Measurements from ENCODE around the gene SLC1A5.

SLC1A5 gene

GRCh38 chr19:46745030-46745429, 43.4 kb downstream of the SLC1A5 start:
- DNase-seq (ENCODE audit: low read depth in 2 of 2) = no peak

- DNase-seq (ENCODE audit: low read depth in 2 of 2) = no peak
Measured at GRCh38 chr19:46744005-46744691, 44.2 kb downstream of the SLC1A5 start.

GRCh38 chr19:46742926-46743480, 45.4 kb downstream of the SLC1A5 start:
- no peak for DNase-seq (ENCODE audit: low read depth in 2 of 2)

- DNase-seq (ENCODE audit: low read depth in 2 of 2) = no peak
Measured at GRCh38 chr19:46741447-46741846, 46.9 kb downstream of the SLC1A5 start.

GRCh38 chr19:46739290-46739771, 49.1 kb downstream of the SLC1A5 start:
- DNase-seq (ENCODE audit: low read depth in 2 of 2) = no peak

- no peak for DNase-seq (ENCODE audit: low read depth in 2 of 2)
Measured at GRCh38 chr19:46737761-46738171, 50.6 kb downstream of the SLC1A5 start.

- DNase-seq (ENCODE audit: low read depth in 2 of 2) = no peak
Measured at GRCh38 chr19:46737298-46737654, 51.1 kb downstream of the SLC1A5 start.

- DNase-seq (ENCODE audit: low read depth in 2 of 2) = no peak
Measured at GRCh38 chr19:46736531-46737297, 51.7 kb downstream of the SLC1A5 start.

GRCh38 chr19:46733690-46734292, 54.6 kb downstream of the SLC1A5 start:
- no peak for DNase-seq (ENCODE audit: low read depth in 2 of 2)

- no peak for DNase-seq (ENCODE audit: low read depth in 2 of 2)
Measured at GRCh38 chr19:46732966-46733689, 55.3 kb downstream of the SLC1A5 start.

- DNase-seq (ENCODE audit: low read depth in 2 of 2) = no peak
Measured at GRCh38 chr19:46732172-46732938, 56.0 kb downstream of the SLC1A5 start.

GRCh38 chr19:46731584-46731983, 56.8 kb downstream of the SLC1A5 start:
- DNase-seq (ENCODE audit: low read depth in 2 of 2) = no peak

GRCh38 chr19:46731007-46731501, 57.3 kb downstream of the SLC1A5 start:
- DNase-seq (ENCODE audit: low read depth in 2 of 2) = no peak

GRCh38 chr19:46730595-46730994, 57.8 kb downstream of the SLC1A5 start:
- DNase-seq (ENCODE audit: low read depth in 2 of 2) = no peak

- DNase-seq (ENCODE audit: low read depth in 2 of 2) = no peak
Measured at GRCh38 chr19:46730187-46730586, 58.2 kb downstream of the SLC1A5 start.

- DNase-seq (ENCODE audit: low read depth in 2 of 2) = no peak
Measured at GRCh38 chr19:46729696-46730095, 58.7 kb downstream of the SLC1A5 start.

- DNase-seq (ENCODE audit: low read depth in 2 of 2) = peak; percentile 52 to 70
Measured at GRCh38 chr19:46728693-46729339, 59.6 kb downstream of the SLC1A5 start.

- DNase-seq (ENCODE audit: low read depth in 2 of 2) = no peak
Measured at GRCh38 chr19:46728208-46728607, 60.2 kb downstream of the SLC1A5 start.

- no peak for DNase-seq (ENCODE audit: low read depth in 2 of 2)
Measured at GRCh38 chr19:46727757-46728156, 60.6 kb downstream of the SLC1A5 start.

GRCh38 chr19:46726971-46727501, 61.4 kb downstream of the SLC1A5 start:
- DNase-seq (ENCODE audit: low read depth in 2 of 2) = no peak

All from stimulated activated CD4-positive, alpha-beta T cell treated with anti-CD3 and anti-CD28 coated beads, Interleukin-12 subunit alpha, Interleukin-12 subunit beta, amount 100 ng/mL, for 24 hours (primary cell).